ELR (cell line): ENCODE data around the gene MMP24OS.
"Not testable (repeated sequence)": the region's sequence is repeated elsewhere in the genome, so short reads cannot be mapped to it uniquely, and the experiment has no call there.

ENCODE experiments used
- DNase-seq: peaks from one replicate; pipeline ENCODE4 v3.0.0-alpha.2; 2015; ENCODE audit warnings: low read depth

The MMP24OS gene

GRCh38 chr20:35275741-35276251 is 2.1 kb downstream of the MMP24OS start:
- no peak for DNase-seq

GRCh38 chr20:35274172-35275092 is 3.5 kb downstream of the MMP24OS start:
- DNase-seq, result no peak

- DNase-seq, result no peak
Observed at GRCh38 chr20:35273449-35274171, 4.3 kb downstream of the MMP24OS start.

- DNase-seq, result peak; percentile 69
Observed at GRCh38 chr20:35271904-35272303, 6.0 kb downstream of the MMP24OS start.

- DNase-seq, result no peak
Observed at GRCh38 chr20:35271073-35271882, 6.6 kb downstream of the MMP24OS start.

GRCh38 chr20:35270021-35270902 is 7.7 kb downstream of the MMP24OS start:
- DNase-seq, result no peak

- peak; percentile 82 for DNase-seq
Observed at GRCh38 chr20:35269055-35269781, 8.7 kb downstream of the MMP24OS start.

- no peak for DNase-seq
Observed at GRCh38 chr20:35267092-35267491, 10.8 kb downstream of the MMP24OS start.

GRCh38 chr20:35264755-35265154 is 13.2 kb downstream of the MMP24OS start:
- DNase-seq, result peak; percentile 59

- DNase-seq, result no peak
Observed at GRCh38 chr20:35263532-35264341, 14.2 kb downstream of the MMP24OS start.

GRCh38 chr20:35262731-35263531 is 15.0 kb downstream of the MMP24OS start:
- peak; percentile 72 for DNase-seq

GRCh38 chr20:35262321-35262720 is 15.6 kb downstream of the MMP24OS start:
- not testable (repeated sequence) for DNase-seq

GRCh38 chr20:35260426-35260825 is 17.5 kb downstream of the MMP24OS start:
- no peak for DNase-seq

- no peak for DNase-seq
Observed at GRCh38 chr20:35257175-35257909, 20.6 kb downstream of the MMP24OS start.

- no peak for DNase-seq
Observed at GRCh38 chr20:35254448-35254999, 23.4 kb downstream of the MMP24OS start.

GRCh38 chr20:35253010-35253409 is 24.9 kb downstream of the MMP24OS start:
- no peak for DNase-seq

- not testable (repeated sequence) for DNase-seq
Observed at GRCh38 chr20:35252598-35252997, 25.3 kb downstream of the MMP24OS start.
